ENCODE data around the gene DEFB108B.
"Not testable (repeated sequence)": the region's sequence is repeated elsewhere in the genome, so short reads cannot be mapped to it uniquely, and the experiment has no call there.

Gene DEFB108B

GRCh38 chr11:71870661-71871060 is 37.7 kb downstream of the DEFB108B start:
- H3K27me3 ChIP-seq (ENCODE audit: insufficient read depth, poor library complexity, severe bottlenecking); H3K4me3 ChIP-seq (replicated peaks; ENCODE audit: insufficient read depth, low read length); DNase-seq (ENCODE audit: low read depth in 1 of 2, low spot score in 1 of 2); H3K27ac ChIP-seq (replicated peaks): not testable (repeated sequence)
- TF ChIP-seq SPI1 (IDR thresholded peaks at IDR 0.05; ENCODE audit: borderline replicate concordance, low read depth), result peak; percentile 66; the same call in 1 of the 2 replicates

GRCh38 chr11:71876262-71876661 is 43.3 kb downstream of the DEFB108B start:
- H3K4me3 ChIP-seq (replicated peaks; ENCODE audit: insufficient read depth, low read length); H3K27ac ChIP-seq (replicated peaks); DNase-seq (ENCODE audit: low read depth in 1 of 2, low spot score in 1 of 2); H3K27me3 ChIP-seq (ENCODE audit: insufficient read depth, poor library complexity, severe bottlenecking): not testable (repeated sequence)

GRCh38 chr11:71878059-71878458 is 45.1 kb downstream of the DEFB108B start, which contains the start of gene DEFB131B:
DEFB131B (plus strand) TSS chr11:71878453; CDS start chr11:71878453, 0 bp downstream.
- not testable (repeated sequence) for H3K27me3 ChIP-seq (ENCODE audit: insufficient read depth, poor library complexity, severe bottlenecking); H3K27ac ChIP-seq (replicated peaks); DNase-seq (ENCODE audit: low read depth in 1 of 2, low spot score in 1 of 2); H3K4me3 ChIP-seq (replicated peaks; ENCODE audit: insufficient read depth, low read length)

GRCh38 chr11:71885806-71886205 is 52.8 kb downstream of the DEFB108B start:
- not testable (repeated sequence) for H3K27ac ChIP-seq (replicated peaks); H3K4me3 ChIP-seq (replicated peaks; ENCODE audit: insufficient read depth, low read length); H3K27me3 ChIP-seq (ENCODE audit: insufficient read depth, poor library complexity, severe bottlenecking); DNase-seq (ENCODE audit: low read depth in 1 of 2, low spot score in 1 of 2)

Data from HL-60 (cell line).